ENCODE data around the gene PRPF40B.

DNA sequence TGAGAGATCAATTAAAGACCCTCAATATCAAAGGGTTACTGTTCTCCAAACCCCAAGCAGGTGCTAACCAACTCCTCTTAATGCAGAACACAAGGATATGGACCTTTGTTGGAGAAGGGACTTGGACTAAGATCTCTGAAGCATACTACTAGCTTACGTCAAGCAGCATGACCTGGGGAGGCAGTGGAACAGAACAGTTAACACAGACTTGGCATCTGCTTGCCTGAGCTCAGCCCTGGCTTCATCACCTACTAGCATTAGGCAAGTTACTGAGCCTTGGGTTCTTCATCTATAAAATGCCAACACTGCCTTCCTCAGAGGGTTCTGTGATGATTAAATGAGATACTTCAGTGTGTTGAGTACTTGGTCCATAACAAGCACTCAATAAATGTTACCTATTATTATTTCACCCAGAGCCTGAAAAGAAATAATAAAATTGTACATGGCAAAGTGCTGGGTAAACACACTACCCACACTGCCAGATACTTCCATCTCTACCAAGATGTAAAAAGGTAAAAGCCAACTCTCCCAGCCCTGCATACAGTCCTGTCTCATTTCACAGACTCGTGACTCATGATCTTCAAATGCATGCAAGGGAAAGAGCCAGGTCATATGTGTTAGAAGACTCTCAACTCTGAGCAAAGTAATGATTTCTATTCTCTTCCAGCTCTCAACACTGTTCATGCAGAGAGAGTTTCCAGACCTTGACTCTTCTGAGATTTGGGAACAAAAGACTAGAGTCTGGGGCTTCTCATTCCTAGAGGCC is 44.1 kb downstream of the PRPF40B start:
- TF ChIP-seq, protein P1, sequence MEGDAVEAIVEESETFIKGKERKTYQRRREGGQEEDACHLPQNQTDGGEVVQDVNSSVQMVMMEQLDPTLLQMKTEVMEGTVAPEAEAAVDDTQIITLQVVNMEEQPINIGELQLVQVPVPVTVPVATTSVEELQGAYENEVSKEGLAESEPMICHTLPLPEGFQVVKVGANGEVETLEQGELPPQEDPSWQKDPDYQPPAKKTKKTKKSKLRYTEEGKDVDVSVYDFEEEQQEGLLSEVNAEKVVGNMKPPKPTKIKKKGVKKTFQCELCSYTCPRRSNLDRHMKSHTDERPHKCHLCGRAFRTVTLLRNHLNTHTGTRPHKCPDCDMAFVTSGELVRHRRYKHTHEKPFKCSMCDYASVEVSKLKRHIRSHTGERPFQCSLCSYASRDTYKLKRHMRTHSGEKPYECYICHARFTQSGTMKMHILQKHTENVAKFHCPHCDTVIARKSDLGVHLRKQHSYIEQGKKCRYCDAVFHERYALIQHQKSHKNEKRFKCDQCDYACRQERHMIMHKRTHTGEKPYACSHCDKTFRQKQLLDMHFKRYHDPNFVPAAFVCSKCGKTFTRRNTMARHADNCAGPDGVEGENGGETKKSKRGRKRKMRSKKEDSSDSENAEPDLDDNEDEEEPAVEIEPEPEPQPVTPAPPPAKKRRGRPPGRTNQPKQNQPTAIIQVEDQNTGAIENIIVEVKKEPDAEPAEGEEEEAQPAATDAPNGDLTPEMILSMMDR (IDR thresholded peaks at IDR 0.05): no peak
- TF ChIP-seq POLR2A (IDR thresholded peaks at IDR 0.05): no peak

Measured in testis (tissue), 2 donors.